WI38 (cell line): ENCODE data around the gene ELP2.

Experiments used
- H3K4me3 ChIP-seq: 2 replicates; pipeline ENCODE4 v1.5.1; 2011; ENCODE audit warnings: low read depth, mild to moderate bottlenecking, control low read depth, low read length
- TF ChIP-seq, protein P1 (sequence below): IDR thresholded peaks from 2 replicates; pipeline ENCODE4 v1.5.1; 2012; ENCODE audit warnings: low read depth, mild to moderate bottlenecking, control low read depth, low read length

The ELP2 gene

DNA sequence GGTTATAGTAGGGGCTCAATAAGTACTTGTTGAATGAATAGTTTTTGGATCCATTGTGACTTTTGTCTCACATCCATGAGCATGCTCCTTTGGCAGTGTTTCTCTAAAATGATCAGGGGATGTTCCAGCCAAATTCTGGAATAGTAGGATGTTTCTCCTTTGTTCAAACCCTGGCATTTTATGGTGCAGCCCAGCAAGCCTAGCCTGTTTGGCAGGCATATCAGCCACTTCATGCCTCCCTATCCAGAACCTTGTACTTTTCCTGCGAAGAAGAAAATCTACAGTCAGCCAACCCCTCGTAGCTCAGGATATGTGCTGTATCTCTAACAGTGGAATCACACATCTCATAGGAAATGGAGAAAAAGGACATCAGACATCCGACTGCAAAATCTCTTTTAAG is 35.3 kb upstream of the ELP2 start:
- TF ChIP-seq, protein P1, sequence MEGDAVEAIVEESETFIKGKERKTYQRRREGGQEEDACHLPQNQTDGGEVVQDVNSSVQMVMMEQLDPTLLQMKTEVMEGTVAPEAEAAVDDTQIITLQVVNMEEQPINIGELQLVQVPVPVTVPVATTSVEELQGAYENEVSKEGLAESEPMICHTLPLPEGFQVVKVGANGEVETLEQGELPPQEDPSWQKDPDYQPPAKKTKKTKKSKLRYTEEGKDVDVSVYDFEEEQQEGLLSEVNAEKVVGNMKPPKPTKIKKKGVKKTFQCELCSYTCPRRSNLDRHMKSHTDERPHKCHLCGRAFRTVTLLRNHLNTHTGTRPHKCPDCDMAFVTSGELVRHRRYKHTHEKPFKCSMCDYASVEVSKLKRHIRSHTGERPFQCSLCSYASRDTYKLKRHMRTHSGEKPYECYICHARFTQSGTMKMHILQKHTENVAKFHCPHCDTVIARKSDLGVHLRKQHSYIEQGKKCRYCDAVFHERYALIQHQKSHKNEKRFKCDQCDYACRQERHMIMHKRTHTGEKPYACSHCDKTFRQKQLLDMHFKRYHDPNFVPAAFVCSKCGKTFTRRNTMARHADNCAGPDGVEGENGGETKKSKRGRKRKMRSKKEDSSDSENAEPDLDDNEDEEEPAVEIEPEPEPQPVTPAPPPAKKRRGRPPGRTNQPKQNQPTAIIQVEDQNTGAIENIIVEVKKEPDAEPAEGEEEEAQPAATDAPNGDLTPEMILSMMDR: no peak
- no peak overlapping the region for H3K4me3 ChIP-seq

DNA sequence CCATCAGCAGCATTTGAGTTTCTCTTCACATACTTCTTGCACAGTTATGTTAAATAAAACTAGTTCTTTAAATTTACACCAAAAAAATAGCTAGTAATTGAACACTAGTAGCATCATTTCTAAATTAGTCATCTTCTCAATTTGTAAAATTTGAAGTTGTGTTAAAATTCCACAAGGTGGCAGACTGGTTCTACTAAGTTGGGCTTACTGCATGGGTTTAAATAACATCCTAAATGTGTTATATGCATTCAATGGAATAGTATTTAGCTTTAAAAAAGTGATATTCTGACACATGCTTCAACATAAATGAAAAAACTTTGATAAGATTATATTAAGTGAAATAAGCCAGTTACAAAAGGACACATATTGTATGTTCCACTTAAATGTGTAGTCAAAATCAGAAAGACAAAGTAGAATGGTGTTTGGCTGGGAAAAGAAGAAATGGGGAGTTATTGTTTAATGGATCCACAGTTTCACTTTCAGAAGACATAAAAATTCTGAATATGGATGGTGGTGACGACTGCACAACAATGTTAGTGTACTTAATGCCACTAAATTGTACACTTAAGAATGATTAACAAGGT is 33.7 kb upstream of the ELP2 start:
- no peak overlapping the region for H3K4me3 ChIP-seq
- TF ChIP-seq, protein P1: no peak

DNA sequence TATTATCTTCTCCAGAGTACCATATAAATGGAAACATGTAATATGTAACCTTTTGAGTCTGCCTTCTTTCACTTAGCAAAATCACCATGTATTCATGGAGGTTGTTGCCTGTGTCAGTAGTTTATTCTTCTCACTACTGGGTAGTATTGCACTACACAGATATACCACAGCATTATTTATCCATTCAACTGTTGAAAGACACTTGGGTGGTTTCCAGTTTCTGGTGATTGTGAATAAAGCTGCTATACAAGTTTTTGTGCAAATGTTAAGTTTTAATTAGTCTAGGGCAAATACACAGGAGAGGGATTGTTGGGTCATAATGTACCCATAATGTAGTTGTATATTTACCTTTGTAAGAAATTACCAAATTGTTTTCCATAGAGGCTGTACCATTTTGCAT is 32.7 kb upstream of the ELP2 start:
- TF ChIP-seq, protein P1: no peak
- H3K4me3 ChIP-seq: no peak overlapping the region

DNA sequence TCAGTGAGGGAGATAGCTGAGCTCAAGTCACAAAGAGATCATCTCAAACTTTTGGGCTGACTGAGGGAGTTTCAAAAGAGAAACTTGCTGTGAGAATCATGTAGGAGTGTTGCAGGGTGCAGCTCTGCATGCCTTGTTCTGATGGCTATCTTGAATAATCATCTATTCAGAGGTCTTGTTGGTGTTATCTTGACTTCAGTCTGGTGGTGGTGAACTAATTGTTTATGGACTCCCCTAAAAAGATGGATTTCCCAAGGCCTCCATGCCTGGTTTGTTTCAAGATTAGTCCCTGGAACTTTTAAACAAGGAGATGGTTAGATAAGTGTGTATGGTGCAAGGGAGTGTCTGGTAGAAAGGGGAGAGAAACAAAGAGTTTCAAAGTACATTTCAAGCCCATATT is 30.4 kb upstream of the ELP2 start:
- TF ChIP-seq, protein P1: no peak
- H3K4me3 ChIP-seq: no peak overlapping the region

DNA sequence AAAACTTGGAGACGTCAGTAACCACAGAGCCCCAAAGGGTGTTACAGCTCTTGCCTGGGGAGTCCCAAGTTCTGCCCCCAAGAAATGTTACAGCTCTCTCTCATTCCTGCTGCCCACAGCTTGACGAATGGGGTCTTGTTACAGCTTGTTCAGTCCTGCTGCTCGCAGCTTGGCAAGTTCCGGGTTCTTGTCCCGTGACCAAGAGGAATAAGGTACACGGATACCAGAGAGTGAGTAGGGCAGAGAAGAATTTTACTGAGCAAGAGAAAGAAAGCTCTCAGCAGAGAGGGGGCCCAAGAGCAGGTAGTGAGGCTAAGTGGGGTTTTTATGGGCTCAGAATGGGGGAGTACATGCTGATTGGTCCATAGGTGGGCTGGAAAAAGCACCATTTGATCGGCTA is 27.8 kb upstream of the ELP2 start:
- TF ChIP-seq, protein P1: no peak
- H3K4me3 ChIP-seq: no peak overlapping the region

DNA sequence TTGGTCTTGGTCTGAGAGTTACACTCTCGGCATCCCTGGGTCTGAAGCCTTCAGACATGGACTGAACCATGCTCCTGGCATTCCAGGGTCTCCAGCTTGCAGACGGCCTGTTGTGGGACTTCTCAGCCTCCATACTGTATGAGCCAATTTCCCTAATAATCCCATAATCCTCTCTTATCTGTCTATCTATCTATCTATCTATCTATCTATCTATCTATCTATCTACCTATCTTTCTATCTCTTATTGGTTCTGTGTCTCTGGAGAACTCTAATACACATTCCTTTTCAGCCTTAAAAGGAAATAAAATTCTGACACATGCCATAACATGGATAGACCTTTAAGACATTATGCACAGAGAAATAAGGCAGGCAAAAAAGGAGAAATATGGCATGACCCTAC is 24.9 kb upstream of the ELP2 start:
- H3K4me3 ChIP-seq: no peak overlapping the region
- TF ChIP-seq, protein P1: no peak

DNA sequence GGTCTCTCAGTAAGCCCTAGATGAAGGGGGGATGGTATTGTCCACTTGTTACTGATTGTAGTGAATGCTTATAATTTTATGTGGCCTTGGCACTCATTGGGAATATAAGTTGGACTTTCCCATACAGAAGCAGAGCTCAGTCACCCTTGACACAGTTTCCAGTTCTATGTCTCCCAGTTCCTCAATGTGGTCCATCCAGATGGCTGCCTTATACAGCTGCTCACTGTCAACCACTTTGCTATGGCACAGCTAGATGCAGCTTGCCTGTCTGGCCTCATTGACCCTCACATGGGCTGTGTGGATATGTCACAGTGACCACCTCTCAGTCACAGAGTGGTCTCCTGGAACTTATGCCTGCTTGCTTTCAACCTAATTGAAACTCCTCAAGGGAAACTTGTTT is 22.2 kb upstream of the ELP2 start:
- TF ChIP-seq, protein P1: no peak

More for the DNA sequence above, 22.2 kb upstream of the ELP2 start:
- H3K4me3 ChIP-seq: no peak overlapping the region
